HFFc6 (cell line): ENCODE data around the gene PERM1. TPM values are rescaled to one million over a fixed set of nuclear protein-coding genes. Genes with fewer than 3 reads are reported as not detected.
A peak's percentile ranks its signal among the peaks of the same experiment; 100 is the strongest.

Experiments
- DNase-seq: peaks from one replicate; pipeline ENCODE4 v3.0.0-alpha.2; 2018
- H3K27ac Mint-ChIP-seq: 2 replicates; pipeline ENCODE4 v1.8.0; 2020; ENCODE audit warnings: mild to moderate bottlenecking, mixed read lengths
- H3K27me3 Mint-ChIP-seq: 2 replicates; pipeline ENCODE4 v1.8.0; 2021; ENCODE audit warnings: mild to moderate bottlenecking, moderate library complexity, mixed read lengths; ENCODE audit not compliant: insufficient read depth
- H3K36me3 Mint-ChIP-seq: 2 replicates; pipeline ENCODE4 v1.8.0; 2021; ENCODE audit warnings: low read depth, mixed read lengths
- H3K4me1 Mint-ChIP-seq: 2 replicates; pipeline ENCODE4 v1.8.0; 2020; ENCODE audit warnings: low read depth, mixed read lengths
- H3K4me3 Mint-ChIP-seq: 2 replicates; pipeline ENCODE4 v1.8.0; 2020; ENCODE audit warnings: mild to moderate bottlenecking, moderate library complexity, mixed read lengths
- H3K9me3 Mint-ChIP-seq: 2 replicates; pipeline ENCODE4 v1.8.0; 2020; ENCODE audit warnings: mild to moderate bottlenecking, mixed read lengths
- CTCF ChIP-seq: fragments of 200-600 bp; sonication (generic); IDR thresholded peaks from 2 replicates; pipeline ENCODE4 v1.5.0; 2021; ENCODE audit warnings: antibody characterized with exemption, mild to moderate bottlenecking
- total RNA-seq, 6 experiments: library from RNA; stranded (reverse); fragmentation: NEBNext Ultra II Directional; extraction: Animal tissue kit (Norgen Biotek cat#: 25700); gene quantifications; 2 replicates in 1 of 6; 3 replicates in 5 of 6; pipeline ENCODE4 v1.2.3, GENCODE V29; 2021

The PERM1 gene
- total RNA-seq, 6 experiments from 2014 or later = 0.17 to 0.18 TPM; not detected in 4

GRCh38 chr1:960363-961131 lies 21.3 kb downstream of the PERM1 start, which contains the start of gene KLHL17:
TSS of gene KLHL17 (plus strand) at chr1:960584. CDS start at chr1:960694, 110 bp downstream.
- peaks cover 16% of the 10 kb centered on the region for H3K4me1 Mint-ChIP-seq
- H3K27me3 Mint-ChIP-seq = no peaks in the 10 kb centered on the region; the same call in 1 of the 2 replicates
- DNase-seq = peak; percentile 55
- H3K9me3 Mint-ChIP-seq = no peaks in the 10 kb centered on the region
- TF ChIP-seq CTCF = no peak
- peak within 1 kb of the TSS; percentile 71 for H3K4me3 Mint-ChIP-seq
- H3K36me3 Mint-ChIP-seq = peaks cover 14% of the 10 kb centered on the region
- peak within 1 kb of the TSS; percentile 65; the same call in 1 of the 2 replicates for H3K27ac Mint-ChIP-seq

GRCh38 chr1:959731-960362 lies 22.0 kb downstream of the PERM1 start:
- Mint-ChIP-seq H3K36me3 (peaks cover 20% of the 10 kb centered on the region), H3K27ac (peak overlapping the region; percentile 65; the same call in 1 of the 2 replicates)
- no peak for TF ChIP-seq CTCF

GRCh38 chr1:958823-959730 lies 22.8 kb downstream of the PERM1 start, which contains the start of gene NOC2L:
TSS of gene NOC2L (minus strand) at chr1:959256. CDS start at chr1:959240, 16 bp downstream.
- peak within 1 kb of the TSS; percentile 100 for H3K4me3 Mint-ChIP-seq
- no peak for TF ChIP-seq CTCF
- H3K27ac Mint-ChIP-seq = peak within 1 kb of the TSS; percentile 84
- no peaks in the 10 kb centered on the region; the same call in 1 of the 2 replicates for H3K27me3 Mint-ChIP-seq
- no peaks in the 10 kb centered on the region for H3K9me3 Mint-ChIP-seq
- H3K36me3 Mint-ChIP-seq = peaks cover 21% of the 10 kb centered on the region
- peaks cover 16% of the 10 kb centered on the region for H3K4me1 Mint-ChIP-seq
- peak; percentile 82 for DNase-seq

More at GRCh38 chr1:959731-960362, 22.0 kb downstream of the PERM1 start:
- no peak for DNase-seq
- peaks cover 16% of the 10 kb centered on the region for H3K4me1 Mint-ChIP-seq
- no peaks in the 10 kb centered on the region for H3K9me3 Mint-ChIP-seq
- H3K4me3 Mint-ChIP-seq = peak overlapping the region; percentile 71
- no peaks in the 10 kb centered on the region; the same call in 1 of the 2 replicates for H3K27me3 Mint-ChIP-seq

GRCh38 chr1:956636-957035 lies 25.3 kb downstream of the PERM1 start:
- no peaks in the 10 kb centered on the region for H3K9me3 Mint-ChIP-seq
- H3K4me3 Mint-ChIP-seq = no peak overlapping the region
- DNase-seq = no peak
- H3K27ac Mint-ChIP-seq = no peak overlapping the region
- H3K36me3 Mint-ChIP-seq = peaks cover 21% of the 10 kb centered on the region
- H3K27me3 Mint-ChIP-seq = no peaks in the 10 kb centered on the region; the same call in 1 of the 2 replicates
- H3K4me1 Mint-ChIP-seq = peaks cover 16% of the 10 kb centered on the region
- no peak for TF ChIP-seq CTCF

- Mint-ChIP-seq H3K9me3 (no peaks in the 10 kb centered on the region), H3K4me3 (no peak overlapping the region), H3K27ac (no peak overlapping the region), H3K4me1 (peaks cover 16% of the 10 kb centered on the region), H3K36me3 (peaks cover 29% of the 10 kb centered on the region), H3K27me3 (no peaks in the 10 kb centered on the region; the same call in 1 of the 2 replicates)
- no peak for TF ChIP-seq CTCF
- no peak for DNase-seq
Observed at GRCh38 chr1:955474-955873, 26.4 kb downstream of the PERM1 start.
